ENCODE results near the gene PARK7. TPM values are rescaled to one million over a fixed set of nuclear protein-coding genes. Genes with fewer than 3 reads are reported as not detected.

The PARK7 gene
- total and polyA plus RNA-seq, 8 donors: 227 to 307 (median 286) TPM

DNA sequence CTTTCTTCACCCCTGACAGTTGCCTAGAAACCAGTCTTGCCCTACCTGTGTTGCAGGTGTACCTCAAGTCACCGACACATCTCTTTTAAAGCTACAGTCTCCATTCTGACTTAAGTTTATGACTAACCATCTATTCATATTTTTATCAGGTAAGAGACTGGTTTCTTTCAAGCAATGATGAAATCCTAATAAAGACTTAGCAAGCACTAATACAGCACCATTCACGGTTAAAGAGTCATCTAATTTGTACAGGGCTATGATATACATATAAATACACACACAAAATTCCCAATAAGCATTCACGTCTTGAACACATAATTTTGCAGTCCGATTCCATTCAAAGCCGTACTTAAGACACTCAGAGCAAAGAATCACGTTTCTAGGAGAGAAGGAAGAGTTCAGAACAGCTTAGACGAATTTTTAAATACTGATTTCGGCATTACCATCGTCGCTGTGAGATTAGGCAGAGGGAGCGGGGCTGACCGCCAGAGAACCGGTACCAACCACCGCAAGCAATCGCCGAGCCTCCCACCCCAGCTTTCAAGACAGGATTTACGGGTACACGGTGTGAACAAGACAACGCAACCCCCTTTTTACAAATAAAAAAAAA lies 63.7 kb downstream of the PARK7 start:
- peak overlapping the region; percentile 86 to 88 for H3K27ac ChIP-seq
- H3K4me1 ChIP-seq: peaks cover 17 to 39% of the 10 kb centered on the region in 2 donors
- DNase-seq (peak in 1 of 4 donors; percentile 23), ATAC-seq (no peak)
- no peaks in the 10 kb centered on the region for H3K9me3 ChIP-seq
- peak overlapping the region; percentile 74 to 81 for H3K4me3 ChIP-seq
- no peaks in the 10 kb centered on the region for H3K36me3 ChIP-seq
- TF ChIP-seq, protein P1, sequence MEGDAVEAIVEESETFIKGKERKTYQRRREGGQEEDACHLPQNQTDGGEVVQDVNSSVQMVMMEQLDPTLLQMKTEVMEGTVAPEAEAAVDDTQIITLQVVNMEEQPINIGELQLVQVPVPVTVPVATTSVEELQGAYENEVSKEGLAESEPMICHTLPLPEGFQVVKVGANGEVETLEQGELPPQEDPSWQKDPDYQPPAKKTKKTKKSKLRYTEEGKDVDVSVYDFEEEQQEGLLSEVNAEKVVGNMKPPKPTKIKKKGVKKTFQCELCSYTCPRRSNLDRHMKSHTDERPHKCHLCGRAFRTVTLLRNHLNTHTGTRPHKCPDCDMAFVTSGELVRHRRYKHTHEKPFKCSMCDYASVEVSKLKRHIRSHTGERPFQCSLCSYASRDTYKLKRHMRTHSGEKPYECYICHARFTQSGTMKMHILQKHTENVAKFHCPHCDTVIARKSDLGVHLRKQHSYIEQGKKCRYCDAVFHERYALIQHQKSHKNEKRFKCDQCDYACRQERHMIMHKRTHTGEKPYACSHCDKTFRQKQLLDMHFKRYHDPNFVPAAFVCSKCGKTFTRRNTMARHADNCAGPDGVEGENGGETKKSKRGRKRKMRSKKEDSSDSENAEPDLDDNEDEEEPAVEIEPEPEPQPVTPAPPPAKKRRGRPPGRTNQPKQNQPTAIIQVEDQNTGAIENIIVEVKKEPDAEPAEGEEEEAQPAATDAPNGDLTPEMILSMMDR (IDR thresholded peaks at IDR 0.05): no peak
- H3K27me3 ChIP-seq: peaks cover 0 to 45% of the 10 kb centered on the region in 2 donors
- intact Hi-C loops (cut with DNase I): loop anchor here in 1 of 2 donors (5.0 kb wide), 1 partner anchor 292 kb away; the partner anchor contains the start of gene SLC45A1

DNA sequence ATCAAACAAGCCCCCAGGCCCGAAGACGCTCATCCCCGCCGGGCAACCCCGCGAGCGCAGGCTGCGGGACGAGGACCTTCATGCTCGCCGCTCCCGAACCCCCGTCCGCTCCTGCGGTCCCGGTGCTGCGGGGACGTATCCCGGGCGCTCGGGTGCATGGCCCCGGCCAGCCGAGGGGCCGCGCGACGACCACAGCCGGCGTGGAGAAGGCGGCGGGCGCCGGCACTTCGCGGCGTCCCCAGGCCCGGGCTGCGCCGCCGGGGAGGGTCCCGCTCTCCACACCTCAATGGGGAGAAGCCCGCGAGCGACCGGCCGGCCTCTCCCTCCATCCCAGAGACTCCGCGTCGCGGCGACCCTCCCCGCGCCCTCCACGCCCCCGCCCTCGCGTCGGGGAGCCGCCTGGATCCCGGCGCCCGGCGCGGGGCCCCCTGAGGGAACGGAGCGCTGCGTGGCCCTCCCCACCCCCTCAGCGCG lies 64.2 kb downstream of the PARK7 start:
- H3K27ac ChIP-seq: peak overlapping the region; percentile 86 to 88
- H3K4me1 ChIP-seq: peaks cover 17 to 33% of the 10 kb centered on the region in 2 donors
- ATAC-seq (no peak), DNase-seq (peak in 1 of 4 donors; percentile 80)
- peak overlapping the region; percentile 74 to 81 for H3K4me3 ChIP-seq
- H3K9me3 ChIP-seq: no peaks in the 10 kb centered on the region
- H3K36me3 ChIP-seq: no peaks in the 10 kb centered on the region
- intact Hi-C loops (cut with DNase I): loop anchor here in 1 of 2 donors (5.0 kb wide), 1 partner anchor 292 kb away; the partner anchor contains the start of gene SLC45A1
- H3K27me3 ChIP-seq: peaks cover 0 to 45% of the 10 kb centered on the region in 2 donors
- TF ChIP-seq, protein P1 (IDR thresholded peaks at IDR 0.05): no peak

DNA sequence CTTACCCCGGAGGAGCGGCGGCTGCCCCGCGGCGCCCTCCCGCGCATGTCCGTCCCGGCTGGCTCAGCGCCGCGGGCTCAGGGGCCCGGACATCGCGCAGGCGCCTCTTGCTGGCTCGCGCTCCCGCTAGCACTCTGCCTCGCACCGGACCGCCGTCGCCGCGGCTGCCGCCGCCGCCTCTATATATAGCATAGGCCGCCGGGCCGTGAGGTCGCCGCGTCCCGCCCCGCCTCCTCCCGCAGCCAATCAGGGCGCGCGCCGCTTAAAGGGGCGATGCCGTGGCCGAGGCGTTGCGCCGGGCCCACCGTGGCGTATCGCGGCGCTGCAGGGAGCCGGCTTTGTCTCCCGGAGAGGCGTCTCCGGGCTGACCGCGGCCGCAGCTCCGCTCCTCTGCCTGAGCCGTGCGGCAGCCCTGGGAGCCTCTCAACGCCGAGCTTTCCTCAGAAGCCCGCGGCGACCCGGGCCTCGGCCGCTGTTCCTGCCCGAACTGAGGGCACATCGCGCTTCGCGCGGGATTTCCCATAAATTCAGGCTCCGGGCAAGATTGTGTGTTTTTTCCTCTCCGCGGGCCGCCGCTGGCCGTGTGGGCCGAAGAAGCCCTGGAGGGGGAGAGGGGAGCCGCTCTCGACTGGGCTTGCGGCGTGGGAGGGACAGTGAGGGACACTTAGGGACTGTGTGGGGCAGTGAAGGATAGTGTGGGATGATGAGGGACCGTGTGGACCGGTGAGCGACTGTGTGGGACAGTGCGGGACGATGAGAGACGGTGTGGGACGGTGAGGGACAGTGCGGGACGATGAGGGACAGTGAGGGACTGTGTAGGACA lies 64.9 kb downstream of the PARK7 start, which contains the start of gene ERRFI1:
Gene ERRFI1 (minus strand): TSS at position 157 of the 823 bp plus-strand sequence. CDS start 10,690 bp downstream, outside the sequence.
- TF ChIP-seq, protein P1 (IDR thresholded peaks at IDR 0.05): no peak
- Histone ChIP-seq H3K4me1 (peaks cover 17 to 28% of the 10 kb centered on the region in 2 donors), H3K27me3 (peaks cover 0 to 45% of the 10 kb centered on the region in 2 donors), H3K27ac (peak within 1 kb of the TSS; percentile 86 to 88), H3K4me3 (peak within 1 kb of the TSS; percentile 74 to 81), H3K9me3 (no peaks in the 10 kb centered on the region), H3K36me3 (no peaks in the 10 kb centered on the region)
- intact Hi-C loops (cut with DNase I): loop anchor here in 1 of 2 donors (5.0 kb wide), 1 partner anchor 291 kb away; the partner anchor contains the start of gene SLC45A1
- peak; percentile 86 for ATAC-seq
- DNase-seq: peak; percentile 93 to 97 (median 95)

GRCh38 chr1:8026976-8027747 lies 65.7 kb downstream of the PARK7 start:
- Histone ChIP-seq H3K27ac (peak overlapping the region; percentile 86 to 88), H3K4me3 (peak overlapping the region; percentile 74 to 81), H3K9me3 (no peaks in the 10 kb centered on the region), H3K4me1 (peaks cover 13 to 28% of the 10 kb centered on the region in 2 donors), H3K27me3 (peaks cover 0 to 45% of the 10 kb centered on the region in 2 donors), H3K36me3 (no peaks in the 10 kb centered on the region)
- TF ChIP-seq, protein P1 (IDR thresholded peaks at IDR 0.05): no peak
- DNase-seq: peak; percentile 41 to 85 (median 65)
- peak; percentile 40 for ATAC-seq
- intact Hi-C loops (cut with DNase I): loop anchor here in 1 of 2 donors (5.0 kb wide), 1 partner anchor 290 kb away; the partner anchor contains the start of gene SLC45A1

All from left lung (tissue), 10 donors.